GM19397 (cell line): ENCODE measurements around the gene MRPL39.

Experiments
- ATAC-seq: cut with Tn5 transposase; IDR thresholded peaks from one replicate; pipeline ENCODE4 v1.9.1; 2021; ENCODE audit warnings: mild to moderate bottlenecking, moderate library complexity; ENCODE audit not compliant: unreplicated experiment

The MRPL39 gene

DNA sequence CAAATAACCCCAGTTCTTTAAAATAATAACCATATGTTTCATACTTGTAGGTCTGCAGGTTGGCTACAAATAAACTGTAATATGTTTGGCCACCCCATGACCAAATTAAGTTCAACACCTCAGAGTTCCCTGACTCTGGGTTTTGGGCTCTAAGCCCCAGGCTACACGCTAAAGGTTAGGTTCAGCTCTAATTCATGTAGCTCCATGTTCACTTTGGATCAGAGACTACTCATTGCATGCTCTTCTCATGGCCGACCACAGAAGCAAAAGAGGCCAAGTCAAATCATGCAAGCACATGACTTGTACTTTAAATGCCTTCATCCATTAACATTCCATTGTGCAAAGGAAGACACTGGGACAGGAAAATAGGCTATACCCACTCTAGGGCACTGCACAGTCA, 66.2 kb downstream of the MRPL39 start:
- no peak for ATAC-seq

DNA sequence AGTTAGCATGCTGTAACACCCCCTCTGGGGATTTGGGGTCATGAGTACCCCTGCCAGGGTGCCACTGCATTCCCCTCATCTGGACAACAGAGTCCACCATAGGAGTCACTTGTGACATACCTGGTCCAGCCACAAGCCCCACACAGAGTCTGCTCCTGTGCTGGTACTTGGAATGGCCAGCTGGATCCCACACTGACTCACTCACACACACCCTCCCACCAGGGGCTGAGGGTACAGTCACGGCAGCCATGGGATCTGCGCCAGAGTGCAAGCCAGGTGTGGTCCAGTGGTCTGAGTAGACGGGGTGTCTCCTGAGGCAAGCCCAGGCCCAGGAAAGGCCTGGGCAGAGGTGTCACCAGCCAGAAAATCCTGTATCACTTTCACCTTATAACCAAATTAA, 67.7 kb downstream of the MRPL39 start:
- ATAC-seq: no peak

DNA sequence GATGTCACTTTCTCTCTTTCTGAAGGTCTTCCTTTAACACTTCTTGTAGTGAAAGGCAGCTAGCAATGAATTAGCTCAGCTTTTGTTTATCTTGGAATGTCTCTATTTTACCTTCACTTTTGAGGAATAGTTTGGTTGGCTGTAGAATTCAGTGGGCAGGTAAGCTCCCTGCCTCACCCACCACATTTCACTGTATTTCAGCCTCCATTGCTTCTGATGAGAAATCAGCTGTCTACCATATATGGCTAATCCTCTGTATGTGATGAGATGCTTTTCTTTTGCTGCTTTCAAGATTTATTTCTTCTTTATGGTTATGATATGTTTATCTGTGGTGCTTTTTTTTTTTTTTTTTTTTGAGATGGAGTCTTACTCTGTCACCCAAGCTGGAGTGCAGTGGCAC, 70.1 kb downstream of the MRPL39 start:
- ATAC-seq: no peak

DNA sequence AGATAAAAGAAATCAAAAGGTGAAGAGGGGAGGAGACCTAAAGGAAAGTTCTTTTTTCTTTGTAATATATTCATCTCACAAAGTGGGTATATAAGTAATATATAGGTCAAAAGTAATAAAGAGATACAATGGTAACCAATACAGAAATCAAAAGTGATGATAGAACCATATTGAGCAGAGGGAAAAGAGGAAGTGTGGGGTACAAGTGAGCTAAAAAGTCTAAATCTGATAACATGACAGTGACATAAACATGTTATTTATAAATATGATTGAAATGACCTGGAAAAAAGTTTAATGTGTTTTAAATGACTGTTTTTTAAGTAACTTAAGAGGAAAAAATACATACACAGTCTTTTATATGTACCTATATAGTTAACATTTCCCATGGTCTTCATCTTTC, 70.5 kb downstream of the MRPL39 start:
- ATAC-seq: no peak

DNA sequence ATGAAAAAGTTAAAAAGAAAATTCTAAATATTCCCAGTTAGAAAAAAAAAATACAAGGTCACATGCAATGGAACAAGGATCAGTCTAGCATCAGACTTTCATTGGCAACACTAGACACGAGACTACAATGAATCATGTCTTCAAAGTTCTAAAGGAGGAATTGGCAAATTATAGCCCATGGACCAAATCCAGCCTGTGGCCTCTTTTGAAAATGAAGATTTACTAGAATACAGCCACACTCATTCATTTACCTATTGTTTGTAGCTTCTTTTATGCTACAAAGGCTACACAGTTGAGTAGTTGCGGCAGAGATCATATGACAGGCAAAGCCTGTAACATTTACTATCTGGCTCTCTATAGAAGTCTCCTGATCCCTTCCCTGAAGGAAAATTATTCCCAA, 71.4 kb downstream of the MRPL39 start:
- ATAC-seq: no peak
